ENCODE data around the gene RLIM.

The RLIM gene

DNA sequence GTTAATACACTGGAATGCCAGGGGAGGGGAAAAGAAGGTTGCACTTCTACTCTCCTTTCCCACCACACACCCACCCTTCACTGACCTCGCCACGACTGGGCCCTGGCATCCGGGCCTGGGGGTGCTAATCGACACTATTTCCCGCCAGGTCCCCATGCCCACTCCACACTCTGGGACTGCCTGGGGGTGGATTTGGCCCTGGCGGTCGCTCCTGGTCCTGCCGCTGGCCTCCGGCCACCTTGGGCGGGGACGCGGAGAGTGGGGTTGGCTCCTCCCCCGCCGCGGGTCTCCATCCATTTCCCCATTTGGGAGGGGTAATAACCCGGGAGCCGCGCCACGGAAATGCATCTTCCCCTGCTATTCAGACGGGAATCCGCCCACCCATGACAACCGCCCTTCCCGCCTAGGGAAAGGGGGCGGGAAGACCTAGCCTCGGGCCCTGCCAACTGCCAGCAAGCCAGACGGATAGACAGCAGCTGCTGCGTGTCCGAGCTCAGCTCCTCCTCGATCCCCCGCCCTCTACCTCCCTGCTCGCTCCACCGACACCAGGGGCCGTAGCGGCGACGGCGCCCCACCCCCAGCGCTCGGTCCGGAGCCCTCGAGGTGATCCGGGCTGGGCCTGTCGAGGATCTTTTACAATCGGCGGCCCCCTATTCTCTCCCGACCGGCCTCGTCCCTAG, 78.1 kb downstream of the RLIM start:
- no peak for DNase-seq

GRCh38 chrX:74535408-74536151, 78.8 kb downstream of the RLIM start:
- peak; percentile 2 for DNase-seq
